Endothelial cell of umbilical vein (primary cell): Measurements from ENCODE around the gene RELCH.

Experiments used
- CTCF ChIP-seq, 2 donors: IDR thresholded peaks; 1 replicate in 1 of 2; 2 replicates in 1 of 2; pipeline ENCODE4 v1.5.1; 2011; ENCODE audit warnings: low read length in 2 of 2, mild to moderate bottlenecking in 2 of 2, moderate library complexity in 2 of 2, control low read depth in 1 of 2, inconsistent platforms in 1 of 2, low read depth in 1 of 2; ENCODE audit not compliant: insufficient read depth in 1 of 2; ENCODE audit errors: extremely low read depth in 1 of 2
- EZH2 ChIP-seq: IDR thresholded peaks from 2 replicates; pipeline ENCODE4 v1.6.1; 2012; ENCODE audit warnings: borderline replicate concordance, low read depth, mild to moderate bottlenecking, moderate library complexity, low read length, inconsistent platforms; ENCODE audit not compliant: severe bottlenecking
- POLR2A ChIP-seq: IDR thresholded peaks from 2 replicates; pipeline ENCODE4 v1.6.1; 2012; ENCODE audit warnings: low read depth, mild to moderate bottlenecking, control low read depth, low read length

- TF ChIP-seq EZH2: no peak
- TF ChIP-seq CTCF (IDR thresholded peaks at IDR 0.05; ENCODE audit: extremely low read depth in 1 of 2, insufficient read depth in 1 of 2, low read depth in 1 of 2, low read length in 2 of 2): no peak
- TF ChIP-seq POLR2A: no peak
Observed at GRCh38 chr18:62300359-62300963, 113.4 kb downstream of the RELCH start.
